Adrenal gland (tissue), 12 donors: ENCODE results near the gene KRTAP1-4. TPM values are rescaled to one million over a fixed set of nuclear protein-coding genes. Genes with fewer than 3 reads are reported as not detected.

Experiments
- DNase-seq, 7 donors: peaks; one replicate each; pipeline ENCODE4 v3.0.0-alpha.2; 2019 to 2020
- H3K27ac ChIP-seq, 5 donors: fragments of 200-600 bp; sonication (generic) in 4 of 5; 1 replicate in 3 of 5; 2 replicates in 2 of 5; pipeline versions ENCODE4 v1.5.1 to v1.8.0; 2016 to 2020; ENCODE audit warnings: mild to moderate bottlenecking in 1 of 5
- H3K27me3 ChIP-seq: fragments of 200-600 bp; 2 replicates; pipeline ENCODE4 v1.8.0; 2021
- H3K36me3 ChIP-seq, 2 donors: fragments of 200-600 bp; replicated peaks in 1 of 2; 1 replicate in 1 of 2; 2 replicates in 1 of 2; pipeline versions ENCODE4 v1.5.1 to v1.8.0; 2018 to 2022
- H3K4me1 ChIP-seq, 2 donors: fragments of 200-600 bp; replicated peaks in 1 of 2; 1 replicate in 1 of 2; 2 replicates in 1 of 2; pipeline versions ENCODE4 v1.5.1 to v1.8.0; 2018 to 2021
- H3K4me3 ChIP-seq, 4 donors: fragments of 200-600 bp; sonication (generic) in 3 of 4; one replicate each; pipeline ENCODE4 v1.5.1; 2016 to 2018
- H3K9me3 ChIP-seq, 3 donors: fragments of 200-600 bp; sonication (generic) in 1 of 3; replicated peaks in 1 of 3; 1 replicate in 2 of 3; 2 replicates in 1 of 3; pipeline versions ENCODE4 v1.5.1 to v1.8.0; 2016 to 2021
- POLR2A ChIP-seq, 2 donors: fragments of 450-650 bp; IDR thresholded peaks; one replicate each; pipeline ENCODE4 v1.6.1; 2017; ENCODE audit warnings: antibody characterized with exemption in 2 of 2, mild to moderate bottlenecking in 2 of 2, moderate library complexity in 1 of 2
- WGBS, 4 donors: extraction: QIAGEN DNeasy Blood & Tissue Kit in 2 of 4; methylation state at CpG; one replicate each; pipeline versions ENCODE4 v1.1.5 to v1.1.7; 2013 to 2017; 5-methylcytosine and 5-hydroxymethylcytosine counted together
- intact Hi-C, 2 donors: fragments of 100-400 bp; cut with DNase I; formaldehyde crosslinking; loops; one replicate each; pipeline versions ENCODE4 v1.14.1 to v1.15.0; 2022 to 2023
- polyA plus RNA-seq, 3 donors: library from polyadenylated mRNA; stranded (reverse); fragments of 200-250 nt in 2 of 3; fragments of 350-450 nt in 1 of 3; fragmentation: Illumina TruSeq in 1 of 3; extraction: RNeasy Lipid Tissue Mini Kit (QIAGEN cat#74804) in 1 of 3; gene quantifications; one replicate each; pipeline ENCODE4 v1.2.3, GENCODE V29; 2013 to 2014
- total RNA-seq, 9 donors: library from RNA; depleted of rRNA in 4 of 9; stranded (reverse); fragments of >200 nt in 4 of 9; fragments of 120-200 nt in 1 of 9; fragmentation: NEBNext Ultra II Directional in 1 of 9; extraction: Animal tissue kit (Norgen Biotek cat#: 25700) in 1 of 9; gene quantifications; one replicate each; pipeline versions ENCODE4 v1.1.0 to v1.2.4, GENCODE V29; 2013 to 2023
- TF ChIP-seq, protein P1 (sequence below), 6 experiments: fragments of 450-650 bp in 4 of 6; fragments of 200-600 bp in 2 of 6; sonication (generic) in 1 of 6; IDR thresholded peaks; 1 replicate in 5 of 6; 2 replicates in 1 of 6; pipeline versions ENCODE4 v1.5.1 to v1.8.0; 2016 to 2021; ENCODE audit warnings: antibody characterized with exemption in 6 of 6, mild to moderate bottlenecking in 2 of 6, moderate library complexity in 1 of 6
- donor health status: healthy with polysubstance abuse.
- donor health status: Bipolar disorder and iron deficiency.
- donor health status: DM: yes; HTN: yes; CAD: no.
- donor health status: DM: no; HTN: no; CAD: no.
- donor health status: DM: no; HTN: no; CAD: no.
- donor health status: DM: yes; HTN: yes; CAD: no.

Gene KRTAP1-4
- total and polyA plus RNA-seq, 12 donors = not detected

DNA sequence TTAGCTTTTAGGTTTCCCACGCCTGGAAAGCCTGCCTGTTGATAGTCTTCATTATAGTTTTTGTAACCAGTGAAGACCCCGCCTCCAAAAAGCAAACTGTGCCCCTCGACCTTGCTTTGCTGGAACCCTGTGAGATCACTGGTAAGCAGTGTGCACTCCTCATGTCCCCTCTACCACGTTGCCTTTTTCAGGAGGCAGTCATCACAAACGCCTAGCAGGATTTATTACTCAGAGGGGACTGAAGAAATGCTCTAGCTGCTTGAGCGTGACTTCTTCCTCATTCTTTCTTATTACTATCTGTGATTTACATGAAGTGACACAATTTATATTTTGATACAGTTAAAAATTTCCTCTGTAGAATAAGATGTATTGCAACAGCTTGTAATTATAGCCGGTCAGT is 14.5 kb downstream of the KRTAP1-4 start:
- no peaks in the 10 kb centered on the region for H3K9me3 ChIP-seq
- no peak for TF ChIP-seq POLR2A (IDR thresholded peaks at IDR 0.05)
- TF ChIP-seq, protein P1, sequence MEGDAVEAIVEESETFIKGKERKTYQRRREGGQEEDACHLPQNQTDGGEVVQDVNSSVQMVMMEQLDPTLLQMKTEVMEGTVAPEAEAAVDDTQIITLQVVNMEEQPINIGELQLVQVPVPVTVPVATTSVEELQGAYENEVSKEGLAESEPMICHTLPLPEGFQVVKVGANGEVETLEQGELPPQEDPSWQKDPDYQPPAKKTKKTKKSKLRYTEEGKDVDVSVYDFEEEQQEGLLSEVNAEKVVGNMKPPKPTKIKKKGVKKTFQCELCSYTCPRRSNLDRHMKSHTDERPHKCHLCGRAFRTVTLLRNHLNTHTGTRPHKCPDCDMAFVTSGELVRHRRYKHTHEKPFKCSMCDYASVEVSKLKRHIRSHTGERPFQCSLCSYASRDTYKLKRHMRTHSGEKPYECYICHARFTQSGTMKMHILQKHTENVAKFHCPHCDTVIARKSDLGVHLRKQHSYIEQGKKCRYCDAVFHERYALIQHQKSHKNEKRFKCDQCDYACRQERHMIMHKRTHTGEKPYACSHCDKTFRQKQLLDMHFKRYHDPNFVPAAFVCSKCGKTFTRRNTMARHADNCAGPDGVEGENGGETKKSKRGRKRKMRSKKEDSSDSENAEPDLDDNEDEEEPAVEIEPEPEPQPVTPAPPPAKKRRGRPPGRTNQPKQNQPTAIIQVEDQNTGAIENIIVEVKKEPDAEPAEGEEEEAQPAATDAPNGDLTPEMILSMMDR (IDR thresholded peaks at IDR 0.05) = no peak
- H3K4me3 ChIP-seq = no peak overlapping the region
- no peak overlapping the region for H3K27ac ChIP-seq
- 62 to 73% (median 66%) methylated on average over 7 of the region's 7 CpGs for WGBS, 4 donors
- no peaks in the 10 kb centered on the region for H3K36me3 ChIP-seq
- no peaks in the 10 kb centered on the region for H3K27me3 ChIP-seq
- H3K4me1 ChIP-seq = no peaks in the 10 kb centered on the region
- no peak for DNase-seq
- intact Hi-C loops = no loop called here

DNA sequence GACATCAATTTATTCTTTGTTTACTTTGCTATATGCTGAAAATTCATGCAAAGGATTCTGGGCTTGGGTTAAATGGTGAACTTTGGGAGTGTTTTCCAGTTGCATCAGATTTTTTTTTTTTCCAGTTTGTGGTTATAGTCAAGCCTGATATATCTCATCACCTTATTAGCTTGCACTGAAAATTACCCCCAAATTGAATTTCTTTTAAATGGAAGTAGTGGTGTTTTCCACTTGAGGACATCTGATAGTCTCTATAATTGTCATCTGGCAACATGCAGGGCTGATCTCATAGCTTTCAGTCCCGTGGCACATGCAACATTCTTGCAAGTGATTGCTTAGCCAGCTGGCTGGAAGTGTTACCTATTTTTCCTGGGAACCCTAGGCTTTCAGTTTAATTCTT is 16.4 kb downstream of the KRTAP1-4 start:
- no peaks in the 10 kb centered on the region for H3K9me3 ChIP-seq
- no peaks in the 10 kb centered on the region for H3K4me1 ChIP-seq
- H3K4me3 ChIP-seq = no peak overlapping the region
- no peak overlapping the region for H3K27ac ChIP-seq
- peak in 1 of 7 donors; percentile 60 for DNase-seq
- TF ChIP-seq, protein P1 (IDR thresholded peaks at IDR 0.05) = no peak
- no peak for TF ChIP-seq POLR2A (IDR thresholded peaks at IDR 0.05)
- H3K36me3 ChIP-seq = no peaks in the 10 kb centered on the region
- intact Hi-C loops = no loop called here
- H3K27me3 ChIP-seq = no peaks in the 10 kb centered on the region
- 54 to 67% (median 56%) methylated on average over 1 of the region's 1 CpG for WGBS, 4 donors

DNA sequence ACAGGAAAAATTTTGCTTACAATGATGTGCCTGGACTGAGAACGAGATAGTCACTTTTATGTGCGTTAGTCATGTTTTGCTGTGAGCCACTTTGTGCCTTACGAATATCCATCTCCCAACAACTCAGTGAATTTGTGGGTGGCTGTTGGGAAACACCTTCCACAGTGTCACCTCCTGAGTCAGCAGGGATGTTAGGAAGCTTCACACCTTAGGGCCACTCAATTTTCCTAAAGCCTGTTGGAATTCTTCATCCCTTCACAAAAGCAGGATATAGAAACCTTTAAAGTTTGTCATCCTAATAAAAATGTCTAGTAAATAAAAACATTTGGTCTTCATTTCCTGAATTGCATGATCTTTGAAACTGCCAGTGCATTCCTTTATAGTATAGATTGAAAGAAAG is 16.8 kb downstream of the KRTAP1-4 start:
- DNase-seq = no peak
- Histone ChIP-seq H3K9me3 (no peaks in the 10 kb centered on the region), H3K27ac (no peak overlapping the region), H3K4me3 (no peak overlapping the region), H3K4me1 (no peaks in the 10 kb centered on the region), H3K36me3 (no peaks in the 10 kb centered on the region), H3K27me3 (no peaks in the 10 kb centered on the region)
- WGBS, 4 donors = 78 to 89% (median 81%) methylated on average over 3 of the region's 3 CpGs
- TF ChIP-seq, protein P1 (IDR thresholded peaks at IDR 0.05) = no peak
- no peak for TF ChIP-seq POLR2A (IDR thresholded peaks at IDR 0.05)
- intact Hi-C loops = no loop called here

DNA sequence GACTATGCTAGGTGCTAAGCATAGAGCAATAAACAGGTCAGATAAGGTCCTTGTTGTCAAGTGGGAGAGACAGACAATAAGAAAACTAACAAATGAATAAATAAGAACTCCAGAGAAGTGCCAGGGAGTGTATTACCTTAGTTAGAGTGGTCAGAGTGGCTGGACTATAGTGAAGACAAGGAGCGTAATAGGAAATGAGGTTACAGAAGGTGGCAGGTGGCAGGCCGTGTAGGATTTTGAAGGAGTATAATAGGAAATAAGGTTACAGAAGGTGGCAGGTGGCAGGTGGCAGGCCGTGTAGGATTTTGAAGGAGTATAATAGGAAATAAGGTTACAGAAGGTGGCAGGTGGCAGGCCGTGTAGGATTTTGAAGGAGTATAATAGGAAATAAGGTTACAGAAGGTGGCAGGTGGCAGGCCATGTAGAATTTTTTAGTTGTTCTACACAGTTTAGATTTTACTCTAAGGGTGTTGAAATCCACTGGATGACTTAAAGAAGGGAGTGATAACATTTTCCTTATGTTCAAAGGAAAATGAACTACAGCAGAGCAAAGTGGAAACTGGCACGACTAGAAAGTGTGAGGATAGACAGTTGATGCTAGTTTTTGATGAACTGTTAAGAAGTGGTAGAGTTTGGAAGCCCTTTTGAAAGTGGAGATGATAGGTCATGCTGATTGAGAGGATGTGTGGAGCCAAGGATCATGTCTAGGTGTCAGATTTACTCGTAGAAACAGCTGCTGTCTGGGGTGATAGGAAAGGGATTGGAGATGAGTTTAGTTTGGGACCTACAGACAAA is 17.5 kb downstream of the KRTAP1-4 start:
- TF ChIP-seq, protein P1 (IDR thresholded peaks at IDR 0.05) = no peak
- no peak for TF ChIP-seq POLR2A (IDR thresholded peaks at IDR 0.05)
- 67 to 84% (median 73%) methylated on average over 6 of the region's 6 CpGs for WGBS, 4 donors
- Histone ChIP-seq H3K4me1 (no peaks in the 10 kb centered on the region), H3K4me3 (no peak overlapping the region), H3K36me3 (no peaks in the 10 kb centered on the region), H3K27me3 (no peaks in the 10 kb centered on the region), H3K9me3 (no peaks in the 10 kb centered on the region), H3K27ac (no peak overlapping the region)
- no peak for DNase-seq
- intact Hi-C loops = no loop called here
